22Rv1 (cell line): ENCODE measurements around the gene ELMOD3.

Experiments
- ZFX ChIP-seq: fragments of 450-650 bp; IDR thresholded peaks from 2 replicates; pipeline ENCODE4 v1.6.1; 2017; ENCODE audit warnings: antibody characterized with exemption, borderline replicate concordance
- TF ChIP-seq, protein P1 (sequence below): fragments of 450-650 bp; IDR thresholded peaks from 2 replicates; pipeline ENCODE4 v1.5.1; 2017; ENCODE audit warnings: mild to moderate bottlenecking

DNA sequence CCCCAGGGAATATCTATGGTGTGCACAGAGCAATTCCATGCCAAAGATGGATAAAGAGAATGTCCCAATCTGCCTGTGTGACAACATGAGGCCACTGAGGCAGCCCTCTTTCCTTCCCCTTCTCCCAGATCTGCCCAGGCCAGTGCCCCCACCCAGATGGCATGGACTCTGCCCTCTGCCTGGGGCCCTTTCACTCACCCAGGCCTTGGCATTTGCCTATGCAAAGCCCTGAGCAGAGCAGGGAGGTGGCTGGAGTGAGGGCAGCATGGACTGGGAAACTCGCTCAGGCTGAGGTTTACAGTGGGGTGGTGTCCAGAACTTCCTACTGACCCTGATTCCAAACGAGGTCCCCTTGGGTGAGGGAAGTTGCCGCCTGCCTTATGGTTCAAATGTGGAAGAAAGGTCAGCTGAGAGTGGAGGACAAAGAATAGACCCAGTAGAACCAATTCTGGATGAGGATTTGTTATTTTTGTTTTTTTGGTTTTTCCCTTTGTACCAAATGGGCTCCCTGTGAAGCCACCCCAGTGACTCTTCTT lies 72.8 kb downstream of the ELMOD3 start:
- TF ChIP-seq, protein P1, sequence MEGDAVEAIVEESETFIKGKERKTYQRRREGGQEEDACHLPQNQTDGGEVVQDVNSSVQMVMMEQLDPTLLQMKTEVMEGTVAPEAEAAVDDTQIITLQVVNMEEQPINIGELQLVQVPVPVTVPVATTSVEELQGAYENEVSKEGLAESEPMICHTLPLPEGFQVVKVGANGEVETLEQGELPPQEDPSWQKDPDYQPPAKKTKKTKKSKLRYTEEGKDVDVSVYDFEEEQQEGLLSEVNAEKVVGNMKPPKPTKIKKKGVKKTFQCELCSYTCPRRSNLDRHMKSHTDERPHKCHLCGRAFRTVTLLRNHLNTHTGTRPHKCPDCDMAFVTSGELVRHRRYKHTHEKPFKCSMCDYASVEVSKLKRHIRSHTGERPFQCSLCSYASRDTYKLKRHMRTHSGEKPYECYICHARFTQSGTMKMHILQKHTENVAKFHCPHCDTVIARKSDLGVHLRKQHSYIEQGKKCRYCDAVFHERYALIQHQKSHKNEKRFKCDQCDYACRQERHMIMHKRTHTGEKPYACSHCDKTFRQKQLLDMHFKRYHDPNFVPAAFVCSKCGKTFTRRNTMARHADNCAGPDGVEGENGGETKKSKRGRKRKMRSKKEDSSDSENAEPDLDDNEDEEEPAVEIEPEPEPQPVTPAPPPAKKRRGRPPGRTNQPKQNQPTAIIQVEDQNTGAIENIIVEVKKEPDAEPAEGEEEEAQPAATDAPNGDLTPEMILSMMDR: no peak
- TF ChIP-seq ZFX: no peak
